DOHH2 (cell line): ENCODE data around the gene FTCD.

Experiments used
- H3F3A ChIP-seq: fragments of 200-600 bp; sonication (generic), shearing (Covaris generic); 2 replicates; pipeline ENCODE4 v1.6.0; 2016; ENCODE audit warnings: antibody characterized with exemption, mild to moderate bottlenecking; ENCODE audit not compliant: control insufficient read depth, insufficient read depth
- H3K27ac ChIP-seq: fragments of 200-600 bp; sonication (generic); 2 replicates; pipeline ENCODE4 v1.5.1; 2014; ENCODE audit warnings: low read depth, mild to moderate bottlenecking, low read length, moderate library complexity
- H3K27me3 ChIP-seq: fragments of 200-600 bp; sonication (generic); 2 replicates; pipeline ENCODE4 v1.6.1; 2014; ENCODE audit warnings: mild to moderate bottlenecking, low read length, mixed read lengths; ENCODE audit not compliant: control insufficient read depth
- H3K36me3 ChIP-seq: fragments of 200-600 bp; sonication (generic); 2 replicates; pipeline ENCODE4 v1.6.1; 2014; ENCODE audit warnings: mild to moderate bottlenecking, low read length, moderate library complexity, mixed read lengths; ENCODE audit not compliant: control insufficient read depth
- H3K4me1 ChIP-seq: fragments of 200-600 bp; sonication (generic); 2 replicates; pipeline ENCODE4 v1.6.1; 2014; ENCODE audit warnings: mild to moderate bottlenecking, low read length, mixed read lengths; ENCODE audit not compliant: control insufficient read depth
- H3K4me2 ChIP-seq: fragments of 200-600 bp; sonication (generic); 2 replicates; pipeline ENCODE4 v1.6.0; 2014; ENCODE audit warnings: mild to moderate bottlenecking, low read length, moderate library complexity
- H3K4me3 ChIP-seq: fragments of 200-600 bp; sonication (generic); 2 replicates; pipeline ENCODE4 v1.5.1; 2014; ENCODE audit warnings: mild to moderate bottlenecking, low read length, mixed read lengths
- H3K79me2 ChIP-seq: fragments of 200-600 bp; sonication (generic); 2 replicates; pipeline ENCODE4 v1.6.1; 2014; ENCODE audit warnings: mild to moderate bottlenecking, low read length, mixed read lengths; ENCODE audit not compliant: control insufficient read depth
- H3K9me2 ChIP-seq: fragments of 200-600 bp; sonication (generic); replicated peaks from 2 replicates; pipeline ENCODE4 v1.6.1; 2014; ENCODE audit warnings: mild to moderate bottlenecking, low read length, mixed read lengths; ENCODE audit not compliant: control insufficient read depth
- H3K9me3 ChIP-seq: fragments of 200-600 bp; sonication (generic); 2 replicates; pipeline ENCODE4 v1.6.1; 2014; ENCODE audit warnings: antibody characterized with exemption, low read length, mixed read lengths; ENCODE audit not compliant: control insufficient read depth, insufficient read depth
- H4K20me1 ChIP-seq: fragments of 200-600 bp; sonication (generic); 2 replicates; pipeline ENCODE4 v1.6.0; 2014; ENCODE audit warnings: low read depth, mild to moderate bottlenecking, antibody characterized with exemption, low read length, moderate library complexity; ENCODE audit not compliant: control insufficient read depth, insufficient read depth
- CTCF ChIP-seq: fragments of 200-600 bp; sonication (generic); IDR thresholded peaks from one replicate; pipeline ENCODE4 v1.5.1; 2014; ENCODE audit warnings: antibody characterized with exemption, mild to moderate bottlenecking, low read depth, low read length; ENCODE audit not compliant: poor library complexity, severe bottlenecking
- EZH2phosphoT487 ChIP-seq: fragments of 200-600 bp; sonication (generic); IDR thresholded peaks from 2 replicates; pipeline ENCODE4 v1.6.1; 2017; ENCODE audit warnings: borderline replicate concordance, mild to moderate bottlenecking, antibody characterized with exemption, low read length, moderate library complexity, mixed read lengths

Gene FTCD

DNA sequence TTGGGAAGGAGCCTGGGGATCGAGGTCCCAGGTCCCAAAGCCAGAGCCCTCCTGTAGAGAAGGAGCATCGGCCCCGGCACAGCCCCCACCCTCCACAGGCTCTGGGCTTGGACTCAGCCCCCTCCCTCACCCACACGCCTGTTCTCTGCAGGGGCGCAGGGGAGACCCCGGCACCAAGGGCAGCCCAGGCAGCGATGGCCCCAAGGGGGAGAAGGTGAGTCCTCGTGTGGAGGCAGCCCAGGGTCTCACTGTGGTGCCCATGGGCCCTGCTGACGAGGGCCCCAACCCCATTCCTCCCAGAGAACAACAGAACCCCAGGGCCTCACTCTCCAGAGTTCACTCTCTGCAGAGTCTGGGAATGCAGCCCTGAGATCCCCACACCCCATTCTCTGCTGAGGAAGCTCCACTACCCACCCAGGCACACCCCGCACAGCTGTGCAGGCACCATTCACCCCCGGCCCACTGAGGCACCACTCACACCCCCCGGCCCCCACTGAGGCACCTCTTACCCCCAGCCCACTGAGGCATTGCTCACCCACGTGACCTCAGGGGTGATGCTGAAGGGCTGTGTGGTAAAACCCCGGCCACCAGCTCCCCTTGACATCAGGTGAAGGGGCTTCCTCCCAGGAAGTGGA lies 35.6 kb downstream of the FTCD start:
- H3K9me2 ChIP-seq, result no peaks in the 10 kb centered on the region
- H3K4me3 ChIP-seq, result no peak overlapping the region
- no peaks in the 10 kb centered on the region for H3K4me1 ChIP-seq
- H3K4me2 ChIP-seq, result no peak overlapping the region
- H4K20me1 ChIP-seq, result no peaks in the 10 kb centered on the region
- TF ChIP-seq EZH2phosphoT487, result no peak
- no peak for TF ChIP-seq CTCF
- peaks cover 26% of the 10 kb centered on the region; the same call in 1 of the 2 replicates for H3K9me3 ChIP-seq
- no peaks in the 10 kb centered on the region for H3F3A ChIP-seq
- H3K27ac ChIP-seq, result no peak overlapping the region
- no peaks in the 10 kb centered on the region for H3K27me3 ChIP-seq
- no peaks in the 10 kb centered on the region for H3K79me2 ChIP-seq
- no peaks in the 10 kb centered on the region for H3K36me3 ChIP-seq

DNA sequence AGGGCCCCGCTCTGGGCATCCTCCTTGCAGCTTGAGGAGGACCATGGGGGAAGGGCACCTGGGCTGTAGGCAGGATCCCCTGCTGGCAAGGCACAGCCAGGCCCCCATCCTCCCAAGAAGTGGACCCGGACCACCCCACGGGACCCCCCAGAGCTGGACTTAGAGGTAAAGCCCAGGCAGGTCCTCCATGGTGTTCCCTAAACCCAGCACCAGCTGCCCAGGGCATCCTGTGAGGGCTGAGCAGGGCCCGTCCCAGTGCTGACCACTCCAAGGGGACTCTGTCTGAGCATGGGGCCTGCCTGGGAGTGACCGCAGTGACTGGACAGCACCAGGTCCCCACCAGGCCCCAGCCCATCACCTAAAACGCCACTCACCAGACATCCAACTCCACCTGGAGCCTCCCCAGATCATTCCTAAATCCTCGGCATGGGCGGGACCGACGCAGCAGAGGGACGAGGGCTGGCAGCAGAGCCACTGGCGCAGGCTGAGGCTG lies 36.2 kb downstream of the FTCD start:
- H3K36me3 ChIP-seq, result no peaks in the 10 kb centered on the region
- no peak overlapping the region for H3K4me2 ChIP-seq
- H3K79me2 ChIP-seq, result no peaks in the 10 kb centered on the region
- H3K9me3 ChIP-seq, result peaks cover 21% of the 10 kb centered on the region; the same call in 1 of the 2 replicates
- H3K27me3 ChIP-seq, result no peaks in the 10 kb centered on the region
- TF ChIP-seq CTCF (no peak), EZH2phosphoT487 (no peak)
- H3K4me3 ChIP-seq, result no peak overlapping the region
- no peaks in the 10 kb centered on the region for H3F3A ChIP-seq
- H3K27ac ChIP-seq, result no peak overlapping the region
- no peaks in the 10 kb centered on the region for H3K9me2 ChIP-seq
- H3K4me1 ChIP-seq, result no peaks in the 10 kb centered on the region
- no peaks in the 10 kb centered on the region for H4K20me1 ChIP-seq

DNA sequence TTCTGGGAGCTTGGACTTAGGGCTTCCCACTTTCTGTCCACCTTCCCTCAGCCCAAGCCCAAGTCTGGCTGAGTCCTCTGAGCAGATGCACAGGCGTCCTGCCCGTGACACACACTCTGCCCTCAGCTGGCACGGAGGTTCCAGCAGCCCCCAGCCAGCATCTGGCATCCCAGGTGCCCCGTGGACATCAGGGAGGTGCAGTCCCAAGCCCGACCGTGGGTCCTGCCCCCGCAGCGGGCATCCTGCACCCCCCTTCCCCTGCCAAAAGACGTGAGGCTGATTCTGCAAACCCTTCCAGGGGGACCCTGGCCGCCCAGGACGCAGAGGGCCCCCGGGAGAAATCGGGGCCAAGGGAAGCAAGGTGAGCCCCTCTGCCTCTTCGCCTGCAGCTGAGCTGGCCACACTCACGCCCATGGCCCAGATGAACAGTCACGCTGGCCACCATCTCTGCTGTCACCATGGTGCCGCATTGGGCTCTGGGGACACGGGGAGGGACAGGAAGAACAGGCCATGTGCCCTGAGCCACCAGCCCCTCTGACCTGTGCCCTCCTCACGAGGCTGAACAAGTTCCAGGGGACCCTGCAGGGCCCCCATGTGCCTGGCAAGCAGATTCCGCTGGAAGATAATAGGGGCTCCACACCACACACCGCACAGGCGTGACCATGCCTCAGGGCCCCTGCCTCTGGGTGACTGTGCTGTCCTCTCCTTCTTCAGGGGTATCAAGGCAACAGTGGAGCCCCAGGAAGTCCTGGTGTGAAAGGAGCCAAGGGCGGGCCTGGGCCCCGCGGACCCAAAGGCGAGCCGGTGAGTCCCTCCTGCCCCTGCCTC lies 36.8 kb downstream of the FTCD start:
- H3K9me2 ChIP-seq, result no peaks in the 10 kb centered on the region
- H3K27ac ChIP-seq, result no peak overlapping the region
- H3K4me3 ChIP-seq, result no peak overlapping the region
- TF ChIP-seq EZH2phosphoT487 (no peak), CTCF (no peak)
- H3K36me3 ChIP-seq, result no peaks in the 10 kb centered on the region
- H4K20me1 ChIP-seq, result no peaks in the 10 kb centered on the region
- no peaks in the 10 kb centered on the region for H3F3A ChIP-seq
- no peaks in the 10 kb centered on the region for H3K79me2 ChIP-seq
- no peaks in the 10 kb centered on the region for H3K27me3 ChIP-seq
- no peak overlapping the region for H3K4me2 ChIP-seq
- peaks cover 20% of the 10 kb centered on the region; the same call in 1 of the 2 replicates for H3K9me3 ChIP-seq
- no peaks in the 10 kb centered on the region for H3K4me1 ChIP-seq
